GM12892 (cell line): ENCODE results near the gene ITGA3.

Source experiments
- POLR2A ChIP-seq: IDR thresholded peaks from 2 replicates; pipeline ENCODE4 v1.6.1; 2011; ENCODE audit warnings: low read depth, low read length, control low read depth
- POLR2AphosphoS5 ChIP-seq: IDR thresholded peaks from 2 replicates; pipeline ENCODE4 v1.6.1; 2011; ENCODE audit warnings: low read depth, low read length, control low read depth

GRCh38 chr17:50039058-50039457 lies 16.9 kb upstream of the ITGA3 start:
- TF ChIP-seq POLR2A (no peak), POLR2AphosphoS5 (no peak)
